ENCODE data around the gene GSDMA.
"Not testable (repeated sequence)": the region's sequence is repeated elsewhere in the genome, so short reads cannot be mapped to it uniquely, and the experiment has no call there.

GSDMA gene

DNA sequence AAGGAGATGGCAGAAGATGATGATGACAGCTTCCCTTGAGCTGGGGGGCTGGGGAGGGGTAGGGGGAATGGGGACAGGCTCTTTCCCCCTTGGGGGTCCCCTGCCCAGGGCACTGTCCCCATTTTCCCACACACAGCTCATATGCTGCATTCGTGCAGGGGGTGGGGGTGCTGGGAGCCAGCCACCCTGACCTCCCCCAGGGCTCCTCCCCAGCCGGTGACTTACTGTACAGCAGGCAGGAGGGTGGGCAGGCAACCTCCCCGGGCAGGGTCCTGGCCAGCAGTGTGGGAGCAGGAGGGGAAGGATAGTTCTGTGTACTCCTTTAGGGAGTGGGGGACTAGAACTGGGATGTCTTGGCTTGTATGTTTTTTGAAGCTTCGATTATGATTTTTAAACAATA is 34.7 kb downstream of the GSDMA start:
- no peak for DNase-seq (ENCODE audit: low spot score)

DNA sequence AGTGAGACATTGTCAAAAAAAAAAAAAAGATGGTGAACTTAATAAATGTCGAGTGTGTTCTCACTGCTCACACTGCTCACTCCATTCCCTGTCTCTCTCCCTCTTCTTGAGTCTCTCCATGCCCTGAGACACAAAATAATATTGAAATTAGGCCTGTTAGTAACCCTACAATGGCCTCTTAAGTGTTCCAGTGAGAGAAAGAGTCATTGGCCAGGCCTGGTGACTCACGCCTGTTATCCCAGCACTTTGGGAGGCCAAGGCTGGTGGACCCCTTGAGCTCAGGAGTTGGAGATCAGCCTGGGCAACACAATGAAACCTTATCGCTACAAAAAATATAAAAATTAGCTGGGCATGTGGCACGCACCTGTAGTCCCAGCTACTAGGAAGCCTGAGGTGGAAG is 36.3 kb downstream of the GSDMA start:
- no peak for DNase-seq (ENCODE audit: low spot score)

DNA sequence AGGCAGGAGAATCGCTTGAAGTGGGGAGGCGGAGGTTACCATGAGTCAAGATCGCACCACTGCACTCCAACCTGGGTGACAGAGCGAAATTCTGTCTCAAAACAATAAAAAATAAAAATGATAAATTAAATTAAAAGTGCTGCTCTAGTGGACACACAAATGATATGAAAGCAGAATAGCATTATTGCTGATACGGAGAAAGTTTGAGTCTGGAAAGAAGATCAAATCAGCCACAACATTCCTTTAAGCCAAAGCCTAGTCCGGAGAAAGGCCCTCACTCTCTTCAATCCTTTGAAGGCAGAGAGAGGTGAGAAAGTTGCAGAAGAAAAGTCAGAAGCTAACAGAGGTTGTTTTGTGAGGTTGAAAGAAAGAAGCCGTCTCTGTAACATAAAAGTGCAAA is 37.4 kb downstream of the GSDMA start:
- DNase-seq (ENCODE audit: low spot score): no peak

GRCh38 chr17:40001335-40001734 is 38.5 kb downstream of the GSDMA start:
- not testable (repeated sequence) for DNase-seq (ENCODE audit: low spot score)

GRCh38 chr17:40004072-40004471 is 41.3 kb downstream of the GSDMA start:
- no peak for DNase-seq (ENCODE audit: low spot score)

- no peak for DNase-seq (ENCODE audit: low spot score)
These were observed 41.9 kb downstream of the GSDMA start for GRCh38 chr17:40004712-40005111.

DNA sequence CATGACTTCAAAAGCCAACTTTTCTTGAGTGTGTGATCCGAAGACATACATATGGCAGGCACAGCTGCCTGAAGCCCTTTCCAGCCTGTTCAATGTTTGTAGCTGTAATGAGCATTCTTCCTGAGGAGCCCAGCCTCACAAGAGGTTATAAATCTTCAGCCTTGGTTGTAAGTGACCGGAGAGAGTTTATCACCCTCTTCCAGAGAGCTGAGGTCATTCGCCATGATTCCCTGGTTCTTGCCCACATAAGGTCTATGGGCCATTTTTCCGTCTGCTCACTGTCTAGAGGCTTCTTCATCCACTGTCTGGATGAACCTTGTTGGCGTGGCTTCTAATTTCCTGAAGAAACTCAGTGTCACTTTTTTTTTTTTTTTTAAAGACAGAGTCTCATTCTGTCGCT is 42.7 kb downstream of the GSDMA start:
- DNase-seq (ENCODE audit: low spot score): no peak

DNA sequence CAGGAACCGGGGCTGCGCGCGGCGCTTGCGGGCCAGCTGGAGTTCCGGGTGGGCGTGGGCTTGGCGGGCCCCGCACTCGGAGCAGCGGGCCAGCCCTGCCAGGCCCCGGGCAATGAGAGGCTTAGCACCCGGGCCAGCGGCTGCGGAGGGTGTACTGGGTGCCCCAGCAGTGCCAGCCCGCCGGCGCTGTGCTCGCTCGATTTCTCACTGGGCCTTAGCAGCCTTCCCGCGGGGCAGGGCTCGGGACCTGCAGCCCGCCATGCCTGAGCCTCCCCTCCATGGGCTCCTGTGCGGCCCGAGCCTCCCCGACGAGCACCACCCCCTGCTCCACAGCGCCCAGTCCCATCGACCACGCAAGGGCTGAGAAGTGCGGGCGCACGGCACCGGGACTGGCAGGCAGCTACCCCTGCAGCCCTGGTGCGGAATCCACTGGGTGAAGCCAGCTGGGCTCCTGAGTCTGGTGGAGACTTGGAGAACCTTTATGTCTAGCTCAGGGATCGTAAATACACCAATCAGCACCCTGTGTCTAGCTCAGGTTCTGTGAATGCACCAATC is 48.2 kb downstream of the GSDMA start:
- DNase-seq (ENCODE audit: low spot score): not testable (repeated sequence)

DNA sequence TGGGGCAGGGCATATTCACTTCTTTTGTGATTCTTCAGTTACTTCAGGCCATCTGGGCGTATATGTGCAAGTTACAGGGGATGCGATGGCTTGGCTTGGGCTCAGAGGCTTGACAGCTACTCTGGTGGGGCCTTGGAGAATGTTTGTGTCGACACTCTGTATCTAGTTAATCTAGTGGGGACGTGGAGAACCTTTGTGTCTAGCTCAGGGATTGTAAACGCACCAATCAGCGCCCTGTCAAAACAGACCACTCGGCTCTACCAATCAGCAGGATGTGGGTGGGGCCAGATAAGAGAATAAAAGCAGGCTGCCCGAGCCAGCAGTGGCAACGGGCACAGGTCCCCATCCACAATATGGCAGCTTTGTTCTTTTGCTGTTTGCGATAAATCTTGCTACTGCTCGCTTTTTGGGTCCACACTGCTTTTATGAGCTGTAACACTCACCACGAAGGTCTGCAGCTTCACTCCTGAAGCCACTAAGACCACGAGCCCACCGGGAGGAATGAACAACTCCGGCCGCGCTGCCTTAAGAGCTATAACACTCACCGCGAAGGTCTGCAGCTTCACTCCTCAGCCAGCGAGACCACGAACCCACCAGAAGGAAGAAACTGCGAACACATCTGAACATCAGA is 49.3 kb downstream of the GSDMA start:
- DNase-seq (ENCODE audit: low spot score): not testable (repeated sequence)

DNA sequence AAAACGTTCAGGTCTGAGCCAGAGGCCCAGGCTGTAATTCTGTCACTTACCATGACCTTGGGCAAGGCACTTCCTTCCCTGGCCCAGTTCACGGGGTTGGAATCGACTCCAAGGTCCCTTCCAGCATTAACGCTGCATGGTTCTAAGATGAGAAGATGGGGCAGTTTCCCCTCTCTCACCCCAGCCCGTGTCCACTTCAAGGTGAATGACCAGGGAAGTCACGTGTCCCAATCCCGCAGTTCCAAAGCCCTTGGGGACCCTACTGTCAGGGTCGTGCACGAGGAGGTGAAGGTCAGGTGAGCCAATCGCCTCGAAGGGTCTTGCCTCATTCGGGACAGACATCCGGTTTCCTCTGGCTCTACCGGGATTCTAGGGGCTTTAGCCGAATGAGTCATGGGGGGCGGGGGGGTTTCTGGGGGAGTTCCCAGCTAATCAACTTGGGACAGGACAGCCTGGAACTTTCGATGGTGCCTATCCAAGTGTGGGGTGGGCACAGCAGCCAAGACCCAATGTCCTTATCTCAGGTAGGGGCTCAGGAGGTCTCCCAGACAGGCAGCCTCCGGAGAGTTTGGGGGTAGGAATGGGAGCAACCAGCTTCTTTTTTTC is 51.7 kb downstream of the GSDMA start:
- DNase-seq (ENCODE audit: low spot score): no peak

DNA sequence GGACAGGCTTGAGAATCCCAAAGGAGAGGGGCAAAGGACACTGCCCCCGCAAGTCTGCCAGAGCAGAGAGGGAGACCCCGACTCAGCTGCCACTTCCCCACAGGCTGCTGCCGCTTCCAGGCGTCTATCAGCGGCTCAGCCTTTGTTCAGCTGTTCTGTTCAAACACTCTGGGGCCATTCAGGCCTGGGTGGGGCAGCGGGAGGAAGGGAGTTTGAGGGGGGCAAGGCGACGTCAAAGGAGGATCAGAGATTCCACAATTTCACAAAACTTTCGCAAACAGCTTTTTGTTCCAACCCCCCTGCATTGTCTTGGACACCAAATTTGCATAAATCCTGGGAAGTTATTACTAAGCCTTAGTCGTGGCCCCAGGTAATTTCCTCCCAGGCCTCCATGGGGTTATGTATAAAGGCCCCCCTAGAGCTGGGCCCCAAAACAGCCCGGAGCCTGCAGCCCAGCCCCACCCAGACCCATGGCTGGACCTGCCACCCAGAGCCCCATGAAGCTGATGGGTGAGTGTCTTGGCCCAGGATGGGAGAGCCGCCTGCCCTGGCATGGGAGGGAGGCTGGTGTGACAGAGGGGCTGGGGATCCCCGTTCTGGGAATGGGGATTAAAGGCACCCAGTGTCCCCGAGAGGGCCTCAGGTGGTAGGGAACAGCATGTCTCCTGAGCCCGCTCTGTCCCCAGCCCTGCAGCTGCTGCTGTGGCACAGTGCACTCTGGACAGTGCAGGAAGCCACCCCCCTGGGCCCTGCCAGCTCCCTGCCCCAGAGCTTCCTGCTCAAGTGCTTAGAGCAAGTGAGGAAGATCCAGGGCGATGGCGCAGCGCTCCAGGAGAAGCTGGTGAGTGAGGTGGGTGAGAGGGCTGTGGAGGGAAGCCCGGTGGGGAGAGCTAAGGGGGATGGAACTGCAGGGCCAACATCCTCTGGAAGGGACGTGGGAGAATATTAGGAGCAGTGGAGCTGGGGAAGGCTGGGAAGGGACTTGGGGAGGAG is 52.5 kb downstream of the GSDMA start, which contains the start of gene CSF3:
TSS of gene CSF3 (plus strand) at position 436 of the 993 bp plus-strand sequence. CDS start at position 471, 35 bp downstream.
- DNase-seq (ENCODE audit: low spot score): no peak

DNA sequence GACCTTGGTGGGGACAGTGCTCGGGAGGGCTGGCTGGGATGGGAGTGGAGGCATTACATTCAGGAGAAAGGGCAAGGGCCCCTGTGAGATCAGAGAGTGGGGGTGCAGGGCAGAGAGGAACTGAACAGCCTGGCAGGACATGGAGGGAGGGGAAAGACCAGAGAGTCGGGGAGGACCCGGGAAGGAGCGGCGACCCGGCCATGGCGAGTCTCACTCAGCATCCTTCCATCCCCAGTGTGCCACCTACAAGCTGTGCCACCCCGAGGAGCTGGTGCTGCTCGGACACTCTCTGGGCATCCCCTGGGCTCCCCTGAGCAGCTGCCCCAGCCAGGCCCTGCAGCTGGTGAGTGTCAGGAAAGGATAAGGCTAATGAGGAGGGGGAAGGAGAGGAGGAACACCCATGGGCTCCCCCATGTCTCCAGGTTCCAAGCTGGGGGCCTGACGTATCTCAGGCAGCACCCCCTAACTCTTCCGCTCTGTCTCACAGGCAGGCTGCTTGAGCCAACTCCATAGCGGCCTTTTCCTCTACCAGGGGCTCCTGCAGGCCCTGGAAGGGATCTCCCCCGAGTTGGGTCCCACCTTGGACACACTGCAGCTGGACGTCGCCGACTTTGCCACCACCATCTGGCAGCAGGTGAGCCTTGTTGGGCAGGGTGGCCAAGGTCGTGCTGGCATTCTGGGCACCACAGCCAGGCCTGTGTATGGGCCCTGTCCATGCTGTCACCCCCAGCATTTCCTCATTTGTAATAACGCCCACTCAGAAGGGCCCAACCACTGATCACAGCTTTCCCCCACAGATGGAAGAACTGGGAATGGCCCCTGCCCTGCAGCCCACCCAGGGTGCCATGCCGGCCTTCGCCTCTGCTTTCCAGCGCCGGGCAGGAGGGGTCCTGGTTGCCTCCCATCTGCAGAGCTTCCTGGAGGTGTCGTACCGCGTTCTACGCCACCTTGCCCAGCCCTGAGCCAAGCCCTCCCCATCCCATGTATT is 53.5 kb downstream of the GSDMA start:
- no peak for DNase-seq (ENCODE audit: low spot score)

DNA sequence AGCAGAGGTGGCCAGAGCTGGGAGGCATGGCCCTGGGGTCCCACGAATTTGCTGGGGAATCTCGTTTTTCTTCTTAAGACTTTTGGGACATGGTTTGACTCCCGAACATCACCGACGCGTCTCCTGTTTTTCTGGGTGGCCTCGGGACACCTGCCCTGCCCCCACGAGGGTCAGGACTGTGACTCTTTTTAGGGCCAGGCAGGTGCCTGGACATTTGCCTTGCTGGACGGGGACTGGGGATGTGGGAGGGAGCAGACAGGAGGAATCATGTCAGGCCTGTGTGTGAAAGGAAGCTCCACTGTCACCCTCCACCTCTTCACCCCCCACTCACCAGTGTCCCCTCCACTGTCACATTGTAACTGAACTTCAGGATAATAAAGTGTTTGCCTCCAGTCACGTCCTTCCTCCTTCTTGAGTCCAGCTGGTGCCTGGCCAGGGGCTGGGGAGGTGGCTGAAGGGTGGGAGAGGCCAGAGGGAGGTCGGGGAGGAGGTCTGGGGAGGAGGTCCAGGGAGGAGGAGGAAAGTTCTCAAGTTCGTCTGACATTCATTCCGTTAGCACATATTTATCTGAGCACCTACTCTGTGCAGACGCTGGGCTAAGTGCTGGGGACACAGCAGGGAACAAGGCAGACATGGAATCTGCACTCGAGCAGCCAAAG is 54.7 kb downstream of the GSDMA start:
- DNase-seq (ENCODE audit: low spot score): no peak

GRCh38 chr17:40018211-40019121 is 55.7 kb downstream of the GSDMA start:
- DNase-seq (ENCODE audit: low spot score): no peak

- DNase-seq (ENCODE audit: low spot score): no peak
These were observed 56.6 kb downstream of the GSDMA start for GRCh38 chr17:40019140-40019991.

DNA sequence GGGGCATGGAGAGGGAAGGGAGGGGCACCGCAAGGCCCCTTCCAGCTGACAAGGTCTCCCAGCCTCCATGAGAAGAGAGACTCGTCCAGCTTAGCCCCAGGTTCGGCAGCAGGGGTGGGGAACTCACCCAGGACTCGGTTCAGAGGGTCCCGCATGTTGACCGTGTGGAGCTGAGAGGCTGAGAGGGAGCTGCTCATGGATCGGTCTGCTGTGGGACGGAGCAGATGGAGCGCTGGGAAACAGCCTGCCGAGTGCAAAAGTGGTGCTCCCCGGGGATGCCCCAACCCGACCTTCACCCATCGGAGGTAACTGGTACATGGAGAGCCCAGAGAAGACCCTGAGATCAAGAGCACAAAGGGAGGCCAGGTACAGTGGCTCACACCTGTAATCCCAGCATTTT is 57.3 kb downstream of the GSDMA start:
- DNase-seq (ENCODE audit: low spot score): no peak

GRCh38 chr17:40021451-40021971 is 58.7 kb downstream of the GSDMA start:
- DNase-seq (ENCODE audit: low spot score): no peak

DNA sequence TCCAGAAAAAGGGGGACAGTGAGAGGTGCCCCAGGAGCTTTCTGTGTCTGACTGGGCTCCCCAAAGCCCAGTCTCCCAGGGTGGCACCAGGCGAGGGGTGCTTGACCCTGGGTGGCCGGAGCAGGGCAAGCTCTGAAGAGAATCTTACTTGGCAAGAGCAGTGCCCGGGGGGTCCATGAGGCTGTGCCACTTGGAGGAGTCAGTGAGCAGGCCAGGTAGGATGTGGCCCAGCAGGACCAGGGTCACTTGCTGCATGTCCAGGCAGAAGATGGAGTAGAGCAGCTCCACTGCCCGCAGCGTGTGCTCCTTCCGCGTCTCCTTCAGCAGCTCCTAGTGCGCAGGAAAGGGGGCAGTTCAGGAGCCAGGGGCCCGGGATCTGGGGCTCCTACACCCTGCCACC is 59.7 kb downstream of the GSDMA start:
- no peak for DNase-seq (ENCODE audit: low spot score)

Data from hematopoietic multipotent progenitor cell treated with erythropoietin and hydrocortisone succinate and interleukin-3 and kit ligand, for 15 days (in vitro differentiated cells).